Left lung (tissue), 10 donors: ENCODE measurements around the gene TRAPPC2L. TPM values are rescaled to one million over a fixed set of nuclear protein-coding genes. Genes with fewer than 3 reads are reported as not detected.

Experiments
- ATAC-seq: fragments of 200-7000 bp; cut with Tn5 transposase; one replicate; pipeline ENCODE4 v1.9.1; 2020; ENCODE audit warnings: moderate library complexity
- DNase-seq, 4 donors: peaks; one replicate each; pipeline ENCODE4 v3.0.0-alpha.2; 2013 to 2020
- H3K27ac ChIP-seq, 2 donors: fragments of 200-600 bp; sonication (generic) in 1 of 2; one replicate each; pipeline versions ENCODE4 v1.5.0 to v1.8.0; 2020 to 2021
- H3K27me3 ChIP-seq, 2 donors: fragments of 200-600 bp; sonication (generic) in 1 of 2; one replicate each; pipeline versions ENCODE4 v1.5.0 to v1.8.0; 2020 to 2021
- H3K36me3 ChIP-seq, 2 donors: fragments of 200-600 bp; sonication (generic) in 1 of 2; one replicate each; pipeline versions ENCODE4 v1.5.0 to v1.8.0; 2020 to 2021
- H3K4me1 ChIP-seq, 2 donors: fragments of 200-600 bp; one replicate each; pipeline ENCODE4 v1.8.0; 2021
- H3K4me3 ChIP-seq, 2 donors: fragments of 200-600 bp; sonication (generic) in 1 of 2; one replicate each; pipeline versions ENCODE4 v1.5.0 to v1.8.0; 2020 to 2021; ENCODE audit warnings: mild to moderate bottlenecking in 1 of 2
- H3K9me3 ChIP-seq, 2 donors: fragments of 200-600 bp; sonication (generic) in 1 of 2; one replicate each; pipeline versions ENCODE4 v1.5.0 to v1.8.0; 2020 to 2021
- intact Hi-C, 2 donors: fragments of 100-400 bp; cut with DNase I; formaldehyde crosslinking; loops; one replicate each; pipeline versions ENCODE4 v1.11.2 to v1.14.2; 2022
- polyA plus RNA-seq, 6 donors: library from polyadenylated mRNA; unstranded; fragments of 120-200 nt; gene quantifications; one replicate each; pipeline ENCODE4 v1.2.1, GENCODE V29; 2013; ENCODE audit not compliant: insufficient read length in 6 of 6
- total RNA-seq, 2 donors: library from RNA; stranded (reverse); fragmentation: NEBNext Ultra II Directional; extraction: Animal tissue kit (Norgen Biotek cat#: 25700); gene quantifications; one replicate each; pipeline ENCODE4 v1.2.1, GENCODE V29; 2021
- TF ChIP-seq, protein P1 (sequence below), 2 donors: fragments of 200-600 bp; sonication (generic) in 1 of 2; IDR thresholded peaks; one replicate each; pipeline versions ENCODE4 v1.5.0 to v1.8.0; 2021; ENCODE audit warnings: antibody characterized with exemption in 2 of 2
- donor health status: DM: no; HTN: yes; CAD: no.
- donor health status: DM: no; HTN: no; CAD: no.

Gene TRAPPC2L
- total and polyA plus RNA-seq, 8 donors: 47.3 to 74.4 (median 69.4) TPM

DNA sequence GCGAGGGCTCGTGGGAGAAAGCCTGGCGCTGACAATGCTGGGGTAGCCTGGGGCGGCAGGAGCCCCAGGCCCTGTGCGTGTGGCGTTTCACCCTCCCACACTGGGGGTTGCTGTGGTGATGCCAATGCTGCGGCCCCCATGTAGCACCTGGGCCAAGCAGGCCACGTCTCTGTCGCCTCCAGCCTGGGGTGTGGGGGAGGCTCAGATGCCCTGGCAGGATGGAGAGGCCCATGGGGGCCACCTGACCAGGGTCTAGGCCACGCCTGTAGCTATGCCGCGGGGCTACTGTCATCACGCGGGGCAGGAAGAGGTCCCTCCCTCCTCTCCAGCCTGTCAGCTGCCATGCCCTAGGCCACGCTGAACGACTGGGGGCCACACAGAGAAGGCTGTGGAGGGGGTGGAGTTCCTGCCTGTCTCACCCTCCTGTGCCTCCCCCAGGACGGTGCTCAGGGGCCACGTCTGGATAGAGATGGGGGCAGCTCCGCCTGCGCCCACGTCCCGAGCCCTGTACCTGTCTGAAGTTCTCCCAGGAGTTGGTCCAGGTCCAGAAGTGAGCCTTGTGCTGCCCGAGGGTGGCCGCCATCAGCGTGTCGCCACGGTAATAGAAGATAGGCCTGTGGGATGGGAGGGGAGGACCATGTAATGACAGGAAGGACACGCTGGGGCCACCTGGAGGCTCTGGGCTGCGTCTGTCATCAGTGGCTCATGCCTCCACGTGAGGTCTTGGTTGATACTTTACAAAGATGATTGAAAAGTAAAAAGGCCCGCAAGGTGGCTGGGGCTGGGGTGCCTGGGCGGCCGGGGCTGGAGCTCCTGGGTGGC, 32.5 kb upstream of the TRAPPC2L start:
- no peaks in the 10 kb centered on the region for H3K4me1 ChIP-seq
- H3K27me3 ChIP-seq: no peaks in the 10 kb centered on the region
- DNase-seq (no peak), ATAC-seq (no peak)
- no peak overlapping the region for H3K27ac ChIP-seq
- H3K9me3 ChIP-seq: no peaks in the 10 kb centered on the region
- TF ChIP-seq, protein P1, sequence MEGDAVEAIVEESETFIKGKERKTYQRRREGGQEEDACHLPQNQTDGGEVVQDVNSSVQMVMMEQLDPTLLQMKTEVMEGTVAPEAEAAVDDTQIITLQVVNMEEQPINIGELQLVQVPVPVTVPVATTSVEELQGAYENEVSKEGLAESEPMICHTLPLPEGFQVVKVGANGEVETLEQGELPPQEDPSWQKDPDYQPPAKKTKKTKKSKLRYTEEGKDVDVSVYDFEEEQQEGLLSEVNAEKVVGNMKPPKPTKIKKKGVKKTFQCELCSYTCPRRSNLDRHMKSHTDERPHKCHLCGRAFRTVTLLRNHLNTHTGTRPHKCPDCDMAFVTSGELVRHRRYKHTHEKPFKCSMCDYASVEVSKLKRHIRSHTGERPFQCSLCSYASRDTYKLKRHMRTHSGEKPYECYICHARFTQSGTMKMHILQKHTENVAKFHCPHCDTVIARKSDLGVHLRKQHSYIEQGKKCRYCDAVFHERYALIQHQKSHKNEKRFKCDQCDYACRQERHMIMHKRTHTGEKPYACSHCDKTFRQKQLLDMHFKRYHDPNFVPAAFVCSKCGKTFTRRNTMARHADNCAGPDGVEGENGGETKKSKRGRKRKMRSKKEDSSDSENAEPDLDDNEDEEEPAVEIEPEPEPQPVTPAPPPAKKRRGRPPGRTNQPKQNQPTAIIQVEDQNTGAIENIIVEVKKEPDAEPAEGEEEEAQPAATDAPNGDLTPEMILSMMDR (IDR thresholded peaks at IDR 0.05): no peak
- no peak overlapping the region for H3K4me3 ChIP-seq
- intact Hi-C loops: no loop called here
- peaks cover 0 to 82% of the 10 kb centered on the region in 2 donors for H3K36me3 ChIP-seq

- no peak for DNase-seq
- peaks cover 0 to 79% of the 10 kb centered on the region in 2 donors for H3K36me3 ChIP-seq
Measured at GRCh38 chr16:88825146-88825545, 31.8 kb upstream of the TRAPPC2L start.

GRCh38 chr16:88826070-88826840, 30.7 kb upstream of the TRAPPC2L start:
- intact Hi-C loops: no loop called here
- no peak for ATAC-seq
- TF ChIP-seq, protein P1 (IDR thresholded peaks at IDR 0.05): no peak
- Histone ChIP-seq H3K4me1 (no peaks in the 10 kb centered on the region), H3K36me3 (peaks cover 0 to 77% of the 10 kb centered on the region in 2 donors), H3K9me3 (no peaks in the 10 kb centered on the region), H3K4me3 (no peak overlapping the region), H3K27me3 (no peaks in the 10 kb centered on the region), H3K27ac (no peak overlapping the region)
- DNase-seq: no peak

More at GRCh38 chr16:88825146-88825545, 31.8 kb upstream of the TRAPPC2L start:
- Histone ChIP-seq H3K27ac (no peak overlapping the region), H3K4me3 (no peak overlapping the region), H3K27me3 (no peaks in the 10 kb centered on the region), H3K9me3 (no peaks in the 10 kb centered on the region), H3K4me1 (no peaks in the 10 kb centered on the region)
- TF ChIP-seq, protein P1 (IDR thresholded peaks at IDR 0.05): no peak
- intact Hi-C loops: no loop called here
- no peak for ATAC-seq

DNA sequence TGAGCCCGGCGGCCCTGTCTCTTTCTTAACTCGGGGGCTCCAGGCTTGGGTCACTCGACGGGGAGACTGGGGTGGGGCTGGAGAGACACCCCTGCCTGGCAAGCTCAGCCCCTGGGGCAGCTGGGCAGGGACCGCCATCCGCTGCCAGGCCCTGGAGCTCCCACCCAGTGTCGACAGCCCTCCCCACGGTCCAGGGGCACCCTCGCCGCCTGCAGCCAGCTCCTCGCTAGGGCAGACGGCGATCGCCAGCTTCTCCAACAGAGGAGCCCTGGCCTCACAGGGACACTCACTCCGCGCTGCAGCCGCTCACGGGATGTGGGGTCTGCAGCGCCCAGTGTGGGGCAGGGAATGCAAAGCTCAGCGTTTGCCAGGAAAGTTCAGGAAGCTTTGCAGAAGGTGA, 29.2 kb upstream of the TRAPPC2L start:
- H3K36me3 ChIP-seq: peaks cover 0 to 70% of the 10 kb centered on the region in 2 donors
- H3K4me3 ChIP-seq: no peak overlapping the region
- DNase-seq (no peak), ATAC-seq (no peak)
- H3K27ac ChIP-seq: no peak overlapping the region
- H3K9me3 ChIP-seq: no peaks in the 10 kb centered on the region
- no peaks in the 10 kb centered on the region for H3K4me1 ChIP-seq
- TF ChIP-seq, protein P1 (IDR thresholded peaks at IDR 0.05): no peak
- H3K27me3 ChIP-seq: no peaks in the 10 kb centered on the region
- intact Hi-C loops: no loop called here

DNA sequence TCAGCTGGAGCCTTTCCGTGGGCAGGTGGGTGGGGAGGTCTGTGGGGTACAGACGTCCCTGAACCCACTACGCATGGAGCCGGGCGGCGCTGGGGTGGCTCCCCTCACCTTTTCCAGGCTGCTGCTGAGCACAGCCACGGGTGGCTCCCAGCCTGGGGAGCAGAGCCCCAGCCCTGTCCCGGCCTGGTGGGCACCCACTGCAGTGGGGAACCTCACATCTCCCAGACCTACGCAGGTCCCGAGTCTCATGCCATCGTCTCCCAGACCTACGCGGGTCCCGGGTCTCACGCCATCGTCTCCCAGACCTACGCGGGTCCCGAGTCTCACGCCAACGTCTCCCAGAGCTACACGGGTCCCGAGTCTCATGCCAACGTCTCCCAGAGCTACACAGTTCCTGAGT, 28.2 kb upstream of the TRAPPC2L start:
- intact Hi-C loops: no loop called here
- ATAC-seq (no peak), DNase-seq (no peak)
- H3K9me3 ChIP-seq: no peaks in the 10 kb centered on the region
- TF ChIP-seq, protein P1 (IDR thresholded peaks at IDR 0.05): no peak
- H3K4me1 ChIP-seq: no peaks in the 10 kb centered on the region
- no peak overlapping the region for H3K27ac ChIP-seq
- no peak overlapping the region for H3K4me3 ChIP-seq
- H3K27me3 ChIP-seq: no peaks in the 10 kb centered on the region
- peaks cover 0 to 66% of the 10 kb centered on the region in 2 donors for H3K36me3 ChIP-seq
